Liver (tissue), 3 donors: ENCODE results near the gene SOCS3.

ENCODE experiments used
- CTCF ChIP-seq: fragments of 150-350 bp; IDR thresholded peaks from 2 replicates; pipeline ENCODE4 v1.5.1; 2017; ENCODE audit warnings: improper control_type of control experiment, low read depth, low read length; ENCODE audit not compliant: missing input control
- EGR1 ChIP-seq, 2 donors: IDR thresholded peaks; 2 replicates each; pipeline ENCODE4 v1.6.1; 2016 to 2018; ENCODE audit warnings: antibody characterized with exemption in 2 of 2, low read depth in 2 of 2
- FOXA2 ChIP-seq: IDR thresholded peaks from 2 replicates; pipeline ENCODE4 v1.6.1; 2016; ENCODE audit warnings: antibody characterized with exemption
- MAX ChIP-seq: IDR thresholded peaks from 2 replicates; pipeline ENCODE4 v1.6.1; 2016; ENCODE audit warnings: antibody characterized with exemption
- NR2F2 ChIP-seq: IDR thresholded peaks from 2 replicates; pipeline ENCODE4 v1.6.1; 2016; ENCODE audit warnings: antibody characterized with exemption
- RAD21 ChIP-seq, 2 donors: IDR thresholded peaks; 2 replicates each; pipeline ENCODE4 v1.6.1; 2016; ENCODE audit warnings: antibody characterized with exemption in 2 of 2, mild to moderate bottlenecking in 2 of 2
- REST ChIP-seq: IDR thresholded peaks from 2 replicates; pipeline ENCODE4 v1.6.1; 2016; ENCODE audit warnings: antibody characterized with exemption, mild to moderate bottlenecking
- RXRA ChIP-seq, 2 donors: IDR thresholded peaks; 2 replicates each; pipeline ENCODE4 v1.6.1; 2017 to 2018; ENCODE audit warnings: antibody characterized with exemption in 2 of 2, mild to moderate bottlenecking in 1 of 2
- SP1 ChIP-seq: IDR thresholded peaks from 2 replicates; pipeline ENCODE4 v1.6.1; 2018; ENCODE audit warnings: antibody characterized with exemption, mild to moderate bottlenecking
- TAF1 ChIP-seq: conservative IDR thresholded peaks from 2 replicates; pipeline ENCODE4 v1.6.1; 2016; ENCODE audit warnings: antibody characterized with exemption, mild to moderate bottlenecking
- YY1 ChIP-seq: IDR thresholded peaks from 2 replicates; pipeline ENCODE4 v1.6.1; 2016; ENCODE audit warnings: antibody characterized with exemption, mild to moderate bottlenecking
- donor health status: healthy.
- donor health status: healthy.

- TF ChIP-seq MAX = no peak
- TF ChIP-seq SP1 = no peak
- no peak for TF ChIP-seq RAD21 (IDR thresholded peaks at IDR 0.05)
- TF ChIP-seq CTCF = no peak
- TF ChIP-seq NR2F2 = no peak
- no peak for TF ChIP-seq TAF1
- TF ChIP-seq REST = no peak
- TF ChIP-seq YY1 = no peak
- no peak for TF ChIP-seq FOXA2
- no peak for TF ChIP-seq RXRA (IDR thresholded peaks at IDR 0.05)
- no peak for TF ChIP-seq EGR1 (IDR thresholded peaks at IDR 0.05; ENCODE audit: low read depth in 2 of 2)
These were observed 2.4 kb upstream of the SOCS3 start for GRCh38 chr17:78362232-78362631.
